Astrocyte of the hippocampus (primary cell): ENCODE data around the gene FOXP1.
"Not testable (repeated sequence)": the region's sequence is repeated elsewhere in the genome, so short reads cannot be mapped to it uniquely, and the experiment has no call there.

Experiments
- DNase-seq: peaks from one replicate; pipeline ENCODE4 v3.0.0; 2011; ENCODE audit warnings: low read depth, low spot score

Gene FOXP1

GRCh38 chr3:70982284-70982683, 601.2 kb downstream of the FOXP1 start:
- DNase-seq = peak; percentile 29

DNA sequence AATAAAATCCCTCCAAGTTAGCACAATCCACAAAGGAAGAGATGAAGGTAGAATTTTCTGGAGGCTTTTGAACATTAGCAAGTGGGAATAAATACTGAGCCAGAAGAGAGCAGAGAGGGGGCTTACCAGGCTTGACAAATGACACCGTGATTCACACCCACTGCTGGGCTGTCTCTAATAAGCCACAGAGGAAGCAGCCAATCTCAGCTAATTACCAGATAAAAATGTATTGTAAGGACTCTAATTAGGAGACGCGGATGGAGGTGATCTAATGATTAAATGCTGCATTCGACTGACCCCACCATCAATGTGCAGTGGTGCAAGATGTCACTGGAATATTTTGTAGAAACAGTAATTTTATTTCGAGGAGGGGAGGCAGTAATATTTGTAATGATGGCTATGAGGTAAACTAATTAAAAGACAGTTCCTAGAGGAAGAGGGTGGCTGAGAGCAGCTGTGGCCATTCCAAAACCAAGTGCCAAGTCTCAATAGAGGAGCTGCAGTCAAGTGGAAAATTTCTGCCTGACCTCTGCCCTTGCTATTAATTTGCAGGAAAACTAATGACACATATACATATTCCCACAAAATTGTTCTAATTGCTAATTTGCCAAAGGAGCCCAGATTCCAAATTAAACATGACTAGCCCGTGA, 602.2 kb downstream of the FOXP1 start:
- no peak for DNase-seq

GRCh38 chr3:70980646-70981170, 602.8 kb downstream of the FOXP1 start:
- no peak for DNase-seq

DNA sequence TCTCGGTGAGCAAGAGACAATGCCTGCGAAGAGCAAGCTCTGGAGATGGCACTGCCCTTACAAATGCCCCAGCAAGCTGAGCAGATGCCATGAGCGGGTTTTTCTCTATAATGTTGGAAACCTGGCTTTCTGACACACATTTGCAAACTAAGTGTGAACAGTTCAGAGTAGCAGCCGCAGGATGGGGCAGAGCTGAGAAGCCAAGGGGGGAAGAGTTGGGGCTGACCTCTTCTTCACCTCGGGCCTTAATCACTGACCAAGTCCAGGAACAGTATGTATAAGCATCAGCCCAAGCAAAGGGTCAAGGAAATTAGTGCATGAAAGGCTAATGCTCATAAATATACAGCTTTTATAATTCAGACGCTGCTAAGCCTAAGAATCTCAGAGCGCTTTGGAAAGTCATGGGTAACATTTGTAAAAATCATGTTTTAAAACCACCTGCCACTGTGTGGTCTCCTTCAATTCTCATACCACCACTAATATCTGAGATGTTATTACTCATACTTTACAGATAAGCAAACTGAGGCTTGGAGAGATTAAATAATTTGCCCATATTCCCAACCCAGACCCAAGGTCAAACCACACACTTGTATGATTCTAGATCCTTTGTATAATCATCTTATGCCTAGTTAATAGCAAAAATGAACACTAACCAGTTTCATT, 603.4 kb downstream of the FOXP1 start:
- no peak for DNase-seq

DNA sequence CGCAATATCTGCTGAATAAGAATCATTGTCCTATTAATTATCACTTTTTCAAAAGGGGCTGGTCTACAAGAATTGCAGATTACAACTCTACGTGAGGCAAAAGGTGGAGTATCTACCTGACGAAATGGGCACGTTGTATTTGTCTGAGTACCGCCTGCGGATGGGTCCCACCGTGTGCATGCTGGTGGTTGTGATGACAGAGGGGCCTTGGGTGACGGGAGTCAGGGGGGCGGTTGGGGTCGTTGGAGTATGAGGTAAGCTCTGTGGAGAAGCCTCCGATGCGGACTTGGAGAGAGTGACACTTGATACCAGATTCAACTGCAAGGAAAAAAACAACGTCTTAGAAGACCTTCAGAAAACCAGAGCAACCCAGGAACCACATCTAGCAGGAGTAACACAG, 605.8 kb downstream of the FOXP1 start:
- DNase-seq = no peak

DNA sequence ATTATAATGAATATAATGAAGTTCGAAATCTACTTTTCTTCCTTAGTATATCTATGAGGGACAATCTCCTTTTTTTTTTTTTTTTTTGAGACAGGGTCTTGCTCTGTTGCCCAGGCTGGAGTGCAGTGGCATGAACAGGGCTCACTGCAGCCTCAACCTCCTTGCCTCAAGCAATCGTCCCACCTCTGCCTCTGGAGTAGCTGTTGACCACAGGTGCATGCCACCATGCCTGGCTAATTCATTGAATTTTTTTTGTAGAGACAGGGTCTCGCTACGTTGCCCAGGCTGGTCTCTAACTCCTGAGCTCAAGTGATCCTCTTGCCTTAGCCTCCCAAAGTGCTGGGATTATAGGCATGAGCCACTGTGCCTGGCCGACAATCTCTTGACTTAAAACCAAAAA, 607.5 kb downstream of the FOXP1 start:
- DNase-seq = not testable (repeated sequence)

GRCh38 chr3:70974747-70975146, 608.8 kb downstream of the FOXP1 start:
- DNase-seq = no peak

DNA sequence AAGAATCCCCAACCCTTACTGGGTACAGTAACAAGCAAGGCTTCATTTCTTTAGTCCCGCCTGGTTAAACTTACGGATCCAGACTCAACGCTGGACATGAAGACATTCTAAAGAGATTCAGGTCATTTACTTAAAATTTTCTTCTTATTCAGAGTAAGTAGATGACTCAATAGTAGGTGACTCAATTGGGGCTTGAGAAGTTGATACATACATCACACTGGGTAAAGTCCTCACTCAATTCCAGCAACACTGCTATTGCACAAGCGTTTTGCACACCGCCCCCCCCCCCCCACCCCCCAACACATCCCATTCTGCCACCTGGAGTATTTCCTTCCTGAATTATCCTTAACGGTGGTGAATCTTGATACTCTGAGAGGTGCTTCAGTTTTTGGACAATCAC, 610.0 kb downstream of the FOXP1 start:
- DNase-seq = no peak

DNA sequence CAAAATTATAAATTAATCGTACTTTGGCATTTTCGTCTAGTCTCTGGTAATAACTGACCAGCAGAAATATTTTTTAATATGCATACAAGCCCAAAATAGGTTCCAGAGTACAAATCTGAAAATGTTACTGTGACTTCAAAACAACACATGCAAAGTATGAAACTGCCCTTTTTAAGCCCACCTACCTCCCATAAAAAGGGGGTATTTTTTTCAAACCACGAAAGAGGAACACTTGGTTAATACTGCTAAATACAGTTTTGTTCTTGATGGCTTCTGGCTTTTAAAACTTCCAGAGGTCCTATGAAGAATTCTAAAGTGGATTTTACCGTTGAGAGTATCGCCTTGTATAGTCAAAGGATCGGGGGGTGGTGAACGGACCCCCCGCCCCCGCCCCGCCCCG, 610.7 kb downstream of the FOXP1 start:
- no peak for DNase-seq

- DNase-seq = no peak
These were observed 612.6 kb downstream of the FOXP1 start for GRCh38 chr3:70970952-70971351.

DNA sequence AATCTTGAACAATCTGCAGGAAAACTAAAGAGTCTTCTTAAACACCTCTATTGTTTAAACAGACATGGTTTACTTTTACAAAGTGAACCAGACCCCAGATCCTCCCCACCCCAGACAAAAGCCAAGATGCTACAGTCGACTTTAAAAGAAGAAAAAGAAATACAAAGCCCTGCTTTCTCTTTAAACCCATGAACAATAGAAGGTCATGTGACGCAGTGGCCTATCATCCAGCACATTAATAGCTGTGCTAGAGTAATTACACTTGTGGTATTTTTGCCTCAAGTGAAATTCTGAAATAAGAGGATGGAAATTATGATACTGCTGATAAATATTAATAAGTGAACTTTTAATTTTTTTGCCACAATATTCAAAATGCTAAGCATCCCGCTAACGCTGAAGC, 613.4 kb downstream of the FOXP1 start:
- no peak for DNase-seq

DNA sequence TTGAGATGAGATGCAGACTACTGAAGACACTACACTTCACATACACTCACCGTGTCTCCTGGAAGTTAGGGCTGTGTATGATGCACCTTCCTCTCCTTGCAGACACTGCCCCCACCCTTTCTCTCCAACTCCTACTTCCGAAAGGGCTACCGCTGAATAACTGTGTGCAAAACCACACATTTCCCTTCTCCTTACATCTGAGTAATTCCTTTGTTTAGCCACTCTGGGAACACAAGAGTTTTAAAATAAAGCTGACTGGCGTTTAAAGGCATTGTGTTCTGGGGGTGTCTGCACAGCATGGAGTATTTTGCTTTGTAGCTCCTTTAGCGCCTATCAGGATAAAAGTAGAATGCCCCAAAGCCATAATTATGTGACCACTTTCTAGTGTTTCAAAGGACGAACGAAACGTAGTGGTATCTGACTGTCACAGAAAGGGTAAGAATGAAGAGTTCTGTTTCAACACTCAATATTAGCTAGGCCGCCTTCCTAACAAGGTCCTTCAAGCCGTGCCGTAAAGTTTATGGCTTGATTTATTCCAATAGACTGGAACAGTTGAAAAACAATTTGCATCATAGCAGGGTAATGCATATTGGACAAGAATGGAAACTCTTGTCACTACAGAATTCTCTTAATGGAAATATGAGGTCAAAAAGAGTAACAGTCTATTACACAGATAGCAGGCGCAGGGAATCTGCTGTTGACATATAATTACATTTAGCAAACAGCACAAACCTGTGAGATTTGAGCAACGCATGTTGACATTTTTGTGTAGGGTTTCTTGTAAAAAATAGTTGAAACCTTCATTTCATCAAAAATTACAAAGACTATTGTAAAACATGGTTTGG, 619.9 kb downstream of the FOXP1 start:
- DNase-seq = peak; percentile 87

DNA sequence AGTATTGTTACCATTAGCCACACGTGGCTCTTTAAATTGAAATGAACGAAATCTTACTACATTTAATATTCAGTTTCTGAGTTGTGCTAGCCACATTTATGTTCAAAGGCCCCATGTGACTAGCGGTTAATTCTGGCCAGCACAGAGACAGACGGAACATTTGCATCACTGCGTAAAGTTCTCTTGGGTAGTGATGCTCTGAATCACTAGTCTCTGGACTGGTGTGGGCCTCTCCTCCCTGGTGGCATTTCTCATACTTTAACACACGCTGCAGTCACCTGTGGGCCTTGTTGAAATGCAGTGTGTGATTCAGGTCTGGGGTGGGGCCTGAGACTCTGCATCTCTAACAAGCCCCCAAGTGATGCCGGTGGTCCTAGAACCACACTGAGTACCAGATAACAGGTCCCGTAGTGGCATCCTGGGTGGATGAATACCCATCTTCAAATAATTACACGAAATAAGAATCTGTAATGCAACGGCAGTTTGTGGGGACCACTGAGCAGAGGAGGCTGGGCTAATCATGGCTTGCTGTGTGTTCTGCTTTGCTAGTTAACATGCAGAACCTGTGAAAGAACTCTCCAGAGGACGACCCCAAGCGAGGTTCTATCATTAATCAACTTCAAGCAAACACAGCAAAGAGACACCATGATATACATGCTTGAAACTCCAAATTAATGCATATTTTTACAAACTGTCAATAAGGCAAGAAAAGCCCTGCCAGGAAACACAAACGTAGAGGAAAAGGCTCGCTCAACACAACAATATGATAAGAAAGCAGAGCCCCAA, 623.8 kb downstream of the FOXP1 start:
- DNase-seq = no peak

- DNase-seq = peak; percentile 60
These were observed 631.3 kb downstream of the FOXP1 start for GRCh38 chr3:70952033-70952747.

DNA sequence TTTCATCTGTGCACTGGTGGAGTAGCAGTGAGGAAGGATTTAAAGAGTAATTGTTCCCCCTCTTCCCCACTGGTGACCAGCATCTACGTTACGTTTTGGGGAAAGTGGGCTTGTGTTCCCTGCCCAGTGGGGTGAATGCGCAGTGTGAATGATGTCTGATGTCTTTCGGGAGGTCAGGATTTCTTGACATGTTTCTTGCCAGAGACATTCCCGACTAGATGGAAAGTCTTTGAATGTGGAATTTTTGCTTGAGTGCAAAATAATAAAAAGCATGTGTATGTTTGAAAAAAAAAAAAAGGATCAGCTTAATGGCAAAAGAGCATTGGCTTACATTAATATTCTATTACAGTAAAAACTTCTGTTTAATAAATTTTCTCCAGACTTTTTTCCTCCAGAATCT, 632.2 kb downstream of the FOXP1 start:
- DNase-seq = no peak

DNA sequence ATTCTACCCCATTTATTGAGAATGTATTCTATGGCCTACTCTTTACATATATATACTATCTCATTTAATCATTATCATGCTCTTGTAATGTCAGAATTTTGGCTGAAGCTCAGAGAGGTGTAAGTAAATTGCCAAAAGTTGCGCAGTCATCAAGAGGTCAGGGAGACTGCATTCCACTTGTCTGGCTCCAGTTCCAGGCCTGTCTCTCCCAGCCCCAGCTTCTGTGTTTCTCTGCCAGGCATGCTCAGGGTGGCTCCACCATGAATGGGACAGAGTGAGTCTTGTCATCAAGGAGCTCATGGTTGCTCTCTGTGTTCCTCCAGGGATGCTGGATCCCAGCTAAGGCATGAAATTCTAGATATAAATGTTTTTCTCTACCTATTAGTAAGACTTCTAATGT, 635.9 kb downstream of the FOXP1 start:
- peak; percentile 28 for DNase-seq

DNA sequence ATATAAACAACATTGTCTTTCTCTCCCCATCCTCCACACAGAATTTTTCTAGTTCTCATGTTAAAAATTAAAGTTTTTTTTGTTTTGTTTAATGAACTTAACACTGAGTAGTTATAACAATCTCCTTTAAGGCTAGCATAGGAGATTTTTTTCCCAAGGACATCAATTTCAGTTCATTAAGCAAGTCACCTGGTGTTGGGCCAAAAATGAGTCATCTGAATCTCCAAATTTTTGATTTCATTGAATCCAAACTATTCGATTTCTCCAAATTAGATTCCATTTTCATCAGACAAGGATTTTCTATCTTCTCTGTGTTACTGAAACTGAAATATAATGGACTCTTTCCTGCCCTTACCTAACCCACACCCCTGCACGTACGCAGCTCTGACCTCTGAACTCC, 639.6 kb downstream of the FOXP1 start:
- no peak for DNase-seq

GRCh38 chr3:70933105-70933810, 650.3 kb downstream of the FOXP1 start:
- DNase-seq = peak; percentile 21

DNA sequence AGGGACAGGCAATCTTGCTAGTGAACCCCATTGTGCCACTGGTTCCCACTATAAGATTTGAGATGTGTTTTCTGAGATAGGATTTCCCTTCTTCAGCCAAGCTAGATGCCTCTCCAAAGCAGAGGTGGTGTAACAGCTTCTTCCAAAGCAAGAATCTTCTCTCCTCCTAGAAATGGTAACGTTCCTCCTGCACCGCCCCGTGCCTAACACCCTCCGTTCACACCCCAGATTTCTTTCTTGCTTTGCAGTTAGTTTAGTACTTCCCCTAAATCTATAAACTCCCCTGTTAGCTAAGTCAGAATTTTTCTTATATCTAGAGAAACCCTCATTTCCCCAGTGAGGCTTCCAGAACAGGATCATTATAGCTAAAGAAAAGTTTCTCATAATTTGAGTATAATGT, 653.5 kb downstream of the FOXP1 start:
- DNase-seq = no peak

- no peak for DNase-seq
These were observed 656.3 kb downstream of the FOXP1 start for GRCh38 chr3:70927239-70927638.
